Adrenal gland (tissue), 12 donors: Measurements from ENCODE around the gene AMBP. TPM values are rescaled to one million over a fixed set of nuclear protein-coding genes. Genes with fewer than 3 reads are reported as not detected.
A peak's percentile ranks its signal among the peaks of the same experiment; 100 is the strongest.

ENCODE experiments used
- DNase-seq, 7 donors: peaks; one replicate each; pipeline ENCODE4 v3.0.0-alpha.2; 2019 to 2020
- H3K27ac ChIP-seq, 5 donors: fragments of 200-600 bp; sonication (generic) in 4 of 5; 1 replicate in 3 of 5; 2 replicates in 2 of 5; pipeline versions ENCODE4 v1.5.1 to v1.8.0; 2016 to 2020; ENCODE audit warnings: mild to moderate bottlenecking in 1 of 5
- H3K27me3 ChIP-seq: fragments of 200-600 bp; 2 replicates; pipeline ENCODE4 v1.8.0; 2021
- H3K36me3 ChIP-seq, 2 donors: fragments of 200-600 bp; replicated peaks in 1 of 2; 1 replicate in 1 of 2; 2 replicates in 1 of 2; pipeline versions ENCODE4 v1.5.1 to v1.8.0; 2018 to 2022
- H3K4me1 ChIP-seq, 2 donors: fragments of 200-600 bp; replicated peaks in 1 of 2; 1 replicate in 1 of 2; 2 replicates in 1 of 2; pipeline versions ENCODE4 v1.5.1 to v1.8.0; 2018 to 2021
- H3K4me3 ChIP-seq, 4 donors: fragments of 200-600 bp; sonication (generic) in 3 of 4; one replicate each; pipeline ENCODE4 v1.5.1; 2016 to 2018
- H3K9me3 ChIP-seq, 3 donors: fragments of 200-600 bp; sonication (generic) in 1 of 3; replicated peaks in 1 of 3; 1 replicate in 2 of 3; 2 replicates in 1 of 3; pipeline versions ENCODE4 v1.5.1 to v1.8.0; 2016 to 2021
- CTCF ChIP-seq, 6 experiments: fragments of 450-650 bp in 4 of 6; fragments of 200-600 bp in 2 of 6; sonication (generic) in 1 of 6; IDR thresholded peaks; 1 replicate in 5 of 6; 2 replicates in 1 of 6; pipeline versions ENCODE4 v1.5.1 to v1.8.0; 2016 to 2021; ENCODE audit warnings: antibody characterized with exemption in 6 of 6, mild to moderate bottlenecking in 2 of 6, moderate library complexity in 1 of 6
- POLR2A ChIP-seq, 2 donors: fragments of 450-650 bp; IDR thresholded peaks; one replicate each; pipeline ENCODE4 v1.6.1; 2017; ENCODE audit warnings: antibody characterized with exemption in 2 of 2, mild to moderate bottlenecking in 2 of 2, moderate library complexity in 1 of 2
- WGBS, 4 donors: extraction: QIAGEN DNeasy Blood & Tissue Kit in 2 of 4; methylation state at CpG; one replicate each; pipeline versions ENCODE4 v1.1.5 to v1.1.7; 2013 to 2017; 5-methylcytosine and 5-hydroxymethylcytosine counted together
- intact Hi-C, 2 donors: fragments of 100-400 bp; cut with DNase I; formaldehyde crosslinking; loops; one replicate each; pipeline versions ENCODE4 v1.14.1 to v1.15.0; 2022 to 2023
- polyA plus RNA-seq, 3 donors: library from polyadenylated mRNA; stranded (reverse); fragments of 200-250 nt in 2 of 3; fragments of 350-450 nt in 1 of 3; fragmentation: Illumina TruSeq in 1 of 3; extraction: RNeasy Lipid Tissue Mini Kit (QIAGEN cat#74804) in 1 of 3; gene quantifications; one replicate each; pipeline ENCODE4 v1.2.3, GENCODE V29; 2013 to 2014
- total RNA-seq, 9 donors: library from RNA; depleted of rRNA in 4 of 9; stranded (reverse); fragments of >200 nt in 4 of 9; fragments of 120-200 nt in 1 of 9; fragmentation: NEBNext Ultra II Directional in 1 of 9; extraction: Animal tissue kit (Norgen Biotek cat#: 25700) in 1 of 9; gene quantifications; one replicate each; pipeline versions ENCODE4 v1.1.0 to v1.2.4, GENCODE V29; 2013 to 2023
- donor health status: healthy with polysubstance abuse.
- donor health status: Bipolar disorder and iron deficiency.
- donor health status: DM: yes; HTN: yes; CAD: no.
- donor health status: DM: no; HTN: no; CAD: no.
- donor health status: DM: no; HTN: no; CAD: no.
- donor health status: DM: yes; HTN: yes; CAD: no.

AMBP gene
- total and polyA plus RNA-seq, 12 donors = 0.17 to 2.8 (median 0.44) TPM; not detected in 5

DNA sequence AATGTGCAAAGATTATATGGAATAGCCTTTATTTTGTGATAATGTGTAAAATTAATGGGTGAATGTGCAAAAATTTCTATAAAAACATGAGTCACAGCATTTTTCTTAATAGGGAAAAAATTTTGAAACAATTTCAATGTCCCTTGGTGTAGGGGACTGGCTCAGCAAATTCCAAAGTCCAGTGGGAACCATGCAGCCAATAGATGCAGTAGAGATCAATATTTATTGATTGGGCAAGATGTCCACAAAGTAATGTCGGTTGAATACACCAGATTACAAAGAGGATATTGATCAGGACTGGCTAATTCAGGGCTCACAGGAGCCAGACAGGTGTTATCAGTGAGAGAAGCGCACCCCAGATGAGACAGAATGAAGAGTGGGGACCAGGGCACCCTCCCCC lies 62.5 kb downstream of the AMBP start:
- peaks cover 0 to 8% of the 10 kb centered on the region in 2 donors for H3K36me3 ChIP-seq

DNA sequence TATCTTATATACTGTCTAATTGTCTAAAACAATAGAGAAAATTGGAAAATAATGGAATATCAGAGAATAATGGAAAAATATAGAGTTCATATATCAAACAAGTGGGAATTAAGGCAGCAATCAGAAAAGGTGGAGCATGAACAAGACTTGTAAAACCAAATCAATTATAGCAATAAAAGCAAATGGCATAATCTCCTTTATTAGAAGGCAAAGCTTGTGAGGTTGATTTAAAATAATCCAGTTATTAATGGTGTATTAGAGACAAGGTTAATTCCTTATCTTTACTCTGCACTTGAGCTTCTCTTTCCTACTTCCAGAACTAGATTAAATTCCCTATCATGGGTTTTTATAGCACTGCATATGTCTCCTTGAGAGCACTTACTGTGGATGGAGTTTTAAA lies 64.1 kb downstream of the AMBP start:
- peaks cover 0 to 8% of the 10 kb centered on the region in 2 donors for H3K36me3 ChIP-seq
- peaks cover 5 to 9% of the 10 kb centered on the region in 2 donors for H3K4me1 ChIP-seq
- H3K27ac ChIP-seq = no peak overlapping the region
- no peak overlapping the region for H3K4me3 ChIP-seq
- no peaks in the 10 kb centered on the region for H3K27me3 ChIP-seq
- TF ChIP-seq POLR2A (IDR thresholded peaks at IDR 0.05) = no peak
- TF ChIP-seq CTCF (IDR thresholded peaks at IDR 0.05) = no peak
- no peak for DNase-seq
- intact Hi-C loops = no loop called here
- H3K9me3 ChIP-seq = no peaks in the 10 kb centered on the region

More for the DNA sequence above, 62.5 kb downstream of the AMBP start:
- peaks cover 5% of the 10 kb centered on the region in 2 donors for H3K4me1 ChIP-seq
- 95 to 99% (median 97%) methylated on average over 2 of the region's 2 CpGs for WGBS, 4 donors
- no peak for DNase-seq
- no peaks in the 10 kb centered on the region for H3K9me3 ChIP-seq
- H3K4me3 ChIP-seq = no peak overlapping the region
- H3K27ac ChIP-seq = no peak overlapping the region
- intact Hi-C loops = no loop called here
- no peaks in the 10 kb centered on the region for H3K27me3 ChIP-seq
- TF ChIP-seq POLR2A (IDR thresholded peaks at IDR 0.05) = no peak
- TF ChIP-seq CTCF (IDR thresholded peaks at IDR 0.05) = no peak

GRCh38 chr9:114012126-114012525 lies 66.0 kb downstream of the AMBP start:
- no peak for TF ChIP-seq CTCF (IDR thresholded peaks at IDR 0.05)
- no peak for TF ChIP-seq POLR2A (IDR thresholded peaks at IDR 0.05)
- 78 to 83% (median 80%) methylated on average over 2 of the region's 2 CpGs for WGBS, 4 donors

DNA sequence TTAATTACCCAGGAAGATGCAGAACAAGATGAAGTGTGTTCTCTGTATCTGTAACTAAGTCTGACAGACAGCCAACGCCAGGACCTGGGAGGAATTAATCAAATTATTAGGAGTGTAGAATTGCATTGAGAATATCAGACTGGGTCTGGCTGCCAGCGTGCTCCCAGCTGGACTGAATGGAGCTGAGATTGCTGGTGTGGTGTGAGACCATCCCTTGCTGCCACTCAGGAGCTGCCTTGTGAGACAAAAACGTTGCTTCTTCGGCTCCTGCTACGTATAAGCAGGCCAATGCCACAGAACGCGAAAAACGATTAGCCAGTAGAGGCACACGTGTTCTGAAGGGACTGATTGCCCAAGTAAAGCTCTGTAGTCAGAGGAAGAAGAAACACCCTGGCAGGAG lies 66.8 kb downstream of the AMBP start:
- DNase-seq = peak in 3 of 7 donors; percentile 8 to 52 (median 10)
- Histone ChIP-seq H3K27me3 (no peaks in the 10 kb centered on the region), H3K4me1 (peaks cover 5 to 9% of the 10 kb centered on the region in 2 donors), H3K9me3 (no peaks in the 10 kb centered on the region), H3K4me3 (no peak overlapping the region), H3K36me3 (peaks cover 0 to 8% of the 10 kb centered on the region in 2 donors), H3K27ac (no peak overlapping the region)
- intact Hi-C loops = no loop called here
- TF ChIP-seq CTCF (IDR thresholded peaks at IDR 0.05) = no peak
- no peak for TF ChIP-seq POLR2A (IDR thresholded peaks at IDR 0.05)
- 76 to 90% (median 88%) methylated on average over 9 of the region's 9 CpGs for WGBS, 4 donors

More at GRCh38 chr9:114012126-114012525, 66.0 kb downstream of the AMBP start:
- no peak overlapping the region for H3K4me3 ChIP-seq
- H3K4me1 ChIP-seq = peaks cover 5 to 9% of the 10 kb centered on the region in 2 donors
- no peaks in the 10 kb centered on the region for H3K27me3 ChIP-seq
- H3K9me3 ChIP-seq = no peaks in the 10 kb centered on the region
- peaks cover 0 to 12% of the 10 kb centered on the region in 2 donors for H3K36me3 ChIP-seq
- intact Hi-C loops = no loop called here
- no peak overlapping the region for H3K27ac ChIP-seq
- peak in 1 of 7 donors; percentile 27 for DNase-seq

Other genes with a start within 250 kb of the AMBP start
- gene ZNF618, start 202.0 kb downstream of the AMBP start, total RNA-seq = 10 to 100 TPM in 6 of 9 donors, 1 to 10 TPM in 3; 6.6 to 21.3 (median 11.9) TPM
- gene ZNF618, start 202.0 kb downstream of the AMBP start, polyA plus RNA-seq = 1 to 10 TPM; 4.5 to 8.0 (median 5.5) TPM
- gene KIF12, start 21.0 kb upstream of the AMBP start, total RNA-seq = under 1 TPM in 4 of 9 donors, not detected in 5; 0.11 to 0.50 (median 0.30) TPM
- under 1 TPM in 2 of 3 donors, not detected in 1; 0.10 to 0.56 TPM for gene KIF12, start 21.0 kb upstream of the AMBP start, polyA plus RNA-seq
- gene COL27A1, start 77.2 kb upstream of the AMBP start, total RNA-seq = 10 to 100 TPM in 5 of 9 donors, 1 to 10 TPM in 4; 3.0 to 28.2 (median 11.1) TPM
- 10 to 100 TPM in 2 of 3 donors, 1 to 10 TPM in 1; 3.1 to 99.8 (median 15.9) TPM for gene COL27A1, start 77.2 kb upstream of the AMBP start, polyA plus RNA-seq
- 10 to 100 TPM in 2 of 9 donors, 1 to 10 TPM in 6, not detected in 1; 2.9 to 26.0 (median 4.6) TPM for gene ORM1, start 244.8 kb upstream of the AMBP start, total RNA-seq
- gene ORM1, start 244.8 kb upstream of the AMBP start, polyA plus RNA-seq = 10 to 100 TPM in 2 of 3 donors, 1 to 10 TPM in 1; 3.3 to 24.8 (median 14.3) TPM